Mesendoderm (in vitro differentiated cells): ENCODE measurements around the gene PTPRD.

Source experiments
- DNase-seq: peaks from one replicate; pipeline ENCODE4 v3.0.0; 2013
- H2AK5ac ChIP-seq: 2 replicates; pipeline ENCODE4 v1.6.1; 2013; ENCODE audit warnings: low read length, inconsistent platforms
- H2BK120ac ChIP-seq: 2 replicates; pipeline ENCODE4 v1.6.1; 2013; ENCODE audit warnings: low read depth, mild to moderate bottlenecking, low read length, moderate library complexity, mixed read lengths
- H2BK15ac ChIP-seq: replicated peaks from 2 replicates; pipeline ENCODE4 v1.6.1; 2013; ENCODE audit warnings: low read depth, mild to moderate bottlenecking, moderate library complexity
- H2BK5ac ChIP-seq: 2 replicates; pipeline ENCODE4 v1.6.1; 2013; ENCODE audit warnings: low read length, inconsistent platforms
- H3K18ac ChIP-seq: 2 replicates; pipeline ENCODE4 v1.6.1; 2013; ENCODE audit warnings: mild to moderate bottlenecking, low read length, mixed read lengths
- H3K23ac ChIP-seq: one replicate; pipeline ENCODE4 v1.6.1; 2013; ENCODE audit warnings: low read length
- H3K27ac ChIP-seq: 2 replicates; pipeline ENCODE4 v1.5.1; 2013; ENCODE audit warnings: low read depth, mild to moderate bottlenecking, inconsistent platforms, low read length, moderate library complexity
- H3K27me3 ChIP-seq: 2 replicates; pipeline ENCODE4 v1.6.1; 2013; ENCODE audit warnings: low read length, control low read depth, mild to moderate bottlenecking, inconsistent platforms; ENCODE audit not compliant: insufficient read depth, poor library complexity
- H3K36me3 ChIP-seq: 2 replicates; pipeline ENCODE4 v1.6.1; 2013; ENCODE audit warnings: low read length, inconsistent platforms; ENCODE audit not compliant: control insufficient read depth, insufficient read depth
- H3K4ac ChIP-seq: one replicate; pipeline ENCODE4 v1.6.1; 2013; ENCODE audit warnings: low read depth, mild to moderate bottlenecking, low read length, moderate library complexity
- H3K4me1 ChIP-seq: 2 replicates; pipeline ENCODE4 v1.6.1; 2013; ENCODE audit warnings: low read depth, low read length, inconsistent platforms; ENCODE audit not compliant: control insufficient read depth
- H3K4me2 ChIP-seq: 2 replicates; pipeline ENCODE4 v1.6.1; 2013; ENCODE audit warnings: low read length
- H3K4me3 ChIP-seq: 2 replicates; pipeline ENCODE4 v1.5.1; 2013; ENCODE audit warnings: mild to moderate bottlenecking, low read length
- H3K56ac ChIP-seq: one replicate; pipeline ENCODE4 v1.6.1; 2013; ENCODE audit warnings: low read length
- H3K79me1 ChIP-seq: 2 replicates; pipeline ENCODE4 v1.6.1; 2013; ENCODE audit warnings: low read length, inconsistent platforms
- H3K79me2 ChIP-seq: 2 replicates; pipeline ENCODE4 v1.6.1; 2013; ENCODE audit warnings: mild to moderate bottlenecking, low read length; ENCODE audit not compliant: control insufficient read depth, insufficient read depth
- H3K9ac ChIP-seq: 2 replicates; pipeline ENCODE4 v1.6.1; 2013; ENCODE audit warnings: low read length, inconsistent platforms
- H4K5ac ChIP-seq: one replicate; pipeline ENCODE4 v1.6.1; 2013; ENCODE audit warnings: low read length
- H4K8ac ChIP-seq: one replicate; pipeline ENCODE4 v1.6.1; 2013; ENCODE audit warnings: low read depth, mild to moderate bottlenecking, control low read depth, low read length, moderate library complexity
- WGBS: extraction: QIAGEN DNeasy Blood & Tissue Kit; methylation state at CpG from one replicate; pipeline ENCODE4 v1.1.7; 2013; ENCODE audit warnings: low lambda C conversion rate, missing lambda C conversion rate; ENCODE audit not compliant: insufficient coverage; ENCODE audit errors: extremely low coverage; 5-methylcytosine and 5-hydroxymethylcytosine counted together

PTPRD gene

DNA sequence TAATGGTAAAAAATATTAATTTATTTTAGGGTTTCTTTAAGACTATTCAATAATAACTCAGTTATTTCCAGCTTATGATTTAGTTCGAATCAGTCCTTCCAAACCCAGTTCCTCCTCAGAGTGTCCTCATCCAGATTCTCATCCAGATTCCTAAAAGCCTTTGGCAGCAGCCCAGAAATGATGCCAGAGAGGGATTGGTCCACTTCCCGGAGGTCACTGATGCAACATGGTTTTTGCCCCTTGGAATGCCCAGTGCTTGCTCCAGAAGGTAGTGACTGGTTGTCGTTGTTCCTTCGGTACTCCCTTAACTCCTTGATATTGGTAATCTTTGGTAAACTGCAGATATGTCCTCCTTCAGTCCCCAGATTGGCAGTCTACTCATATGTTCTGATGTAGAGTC, 2320.1 kb downstream of the PTPRD start:
- Histone ChIP-seq H2BK120ac (no peak overlapping the region), H3K56ac (no peak overlapping the region)
- no CpG with 5 or more reads among the region's 4 CpGs for WGBS

DNA sequence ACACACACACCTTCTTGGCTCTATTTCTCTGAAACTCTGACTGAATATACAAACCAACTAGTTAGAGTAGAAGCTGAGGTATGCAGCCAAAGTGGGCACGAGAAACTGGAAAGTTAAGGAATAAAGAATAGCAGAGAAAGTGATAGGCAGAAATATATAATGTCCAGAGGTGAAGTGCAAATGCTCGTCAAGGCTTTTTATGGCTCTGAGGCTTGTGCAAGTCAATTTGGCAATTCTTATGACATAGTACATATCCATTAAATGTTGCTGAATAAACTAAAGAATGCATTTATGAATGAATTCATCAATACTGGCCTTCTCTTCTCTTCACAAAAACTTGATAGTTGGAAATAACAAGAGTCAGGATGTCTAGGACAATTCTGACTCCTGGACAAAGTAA, 2323.1 kb downstream of the PTPRD start:
- no CpG with 5 or more reads among the region's 2 CpGs for WGBS
- Histone ChIP-seq H2BK120ac (no peak overlapping the region), H3K79me1 (no peaks in the 10 kb centered on the region), H3K4me2 (no peak overlapping the region), H3K56ac (no peak overlapping the region), H3K23ac (no peak overlapping the region), H3K27ac (no peak overlapping the region), H3K79me2 (no peaks in the 10 kb centered on the region), H3K4ac (no peak overlapping the region), H3K4me1 (peaks cover 3% of the 10 kb centered on the region), H4K8ac (no peak overlapping the region), H3K27me3 (no peaks in the 10 kb centered on the region), H3K9ac (no peak overlapping the region), H2BK15ac (no peak overlapping the region), H3K4me3 (no peak overlapping the region), H3K36me3 (no peaks in the 10 kb centered on the region), H3K18ac (no peak overlapping the region), H2BK5ac (no peak overlapping the region), H4K5ac (no peak overlapping the region), H2AK5ac (no peak overlapping the region)
- no peak for DNase-seq

More for the DNA sequence above, 2320.1 kb downstream of the PTPRD start:
- Histone ChIP-seq H4K8ac (no peak overlapping the region), H2AK5ac (no peak overlapping the region), H3K27me3 (no peaks in the 10 kb centered on the region), H2BK5ac (no peak overlapping the region), H3K27ac (no peak overlapping the region), H2BK15ac (no peak overlapping the region), H3K79me2 (no peaks in the 10 kb centered on the region), H3K4me1 (peaks cover 3% of the 10 kb centered on the region), H3K4ac (no peak overlapping the region), H3K18ac (no peak overlapping the region), H3K9ac (no peak overlapping the region), H3K4me2 (no peak overlapping the region), H3K79me1 (no peaks in the 10 kb centered on the region), H3K4me3 (no peak overlapping the region), H3K23ac (no peak overlapping the region), H3K36me3 (no peaks in the 10 kb centered on the region), H4K5ac (no peak overlapping the region)
- DNase-seq, result no peak

DNA sequence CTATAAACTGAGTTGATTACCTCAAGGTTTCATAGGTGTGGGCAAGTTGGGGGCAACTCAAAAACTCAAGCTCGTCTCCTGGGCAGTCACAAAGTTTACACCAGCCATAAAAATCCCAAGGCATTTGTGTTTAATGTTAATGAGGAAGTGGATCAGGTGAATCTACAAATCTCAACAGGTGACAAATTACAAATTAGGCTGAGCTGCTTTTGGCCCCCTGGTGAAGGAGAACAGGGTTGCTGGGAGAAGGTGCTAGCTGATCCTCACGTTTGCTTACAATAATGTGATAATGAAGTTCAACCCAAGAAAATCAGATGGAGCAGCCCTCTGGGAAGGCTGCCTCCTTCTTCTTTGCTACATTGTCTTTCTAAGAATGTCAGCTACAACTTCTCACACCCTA, 2324.8 kb downstream of the PTPRD start:
- Histone ChIP-seq H3K4ac (no peak overlapping the region), H4K5ac (no peak overlapping the region), H3K27ac (no peak overlapping the region), H3K9ac (no peak overlapping the region), H3K27me3 (no peaks in the 10 kb centered on the region), H2AK5ac (no peak overlapping the region), H3K4me3 (no peak overlapping the region), H3K36me3 (no peaks in the 10 kb centered on the region), H2BK15ac (no peak overlapping the region), H3K4me2 (no peak overlapping the region), H2BK120ac (no peak overlapping the region), H3K23ac (no peak overlapping the region), H3K79me2 (no peaks in the 10 kb centered on the region), H4K8ac (no peak overlapping the region), H3K79me1 (no peaks in the 10 kb centered on the region), H3K56ac (no peak overlapping the region), H2BK5ac (no peak overlapping the region), H3K4me1 (peaks cover 3% of the 10 kb centered on the region), H3K18ac (no peak overlapping the region)
- WGBS, result no CpG with 5 or more reads among the region's 2 CpGs
- peak; percentile 52 for DNase-seq

DNA sequence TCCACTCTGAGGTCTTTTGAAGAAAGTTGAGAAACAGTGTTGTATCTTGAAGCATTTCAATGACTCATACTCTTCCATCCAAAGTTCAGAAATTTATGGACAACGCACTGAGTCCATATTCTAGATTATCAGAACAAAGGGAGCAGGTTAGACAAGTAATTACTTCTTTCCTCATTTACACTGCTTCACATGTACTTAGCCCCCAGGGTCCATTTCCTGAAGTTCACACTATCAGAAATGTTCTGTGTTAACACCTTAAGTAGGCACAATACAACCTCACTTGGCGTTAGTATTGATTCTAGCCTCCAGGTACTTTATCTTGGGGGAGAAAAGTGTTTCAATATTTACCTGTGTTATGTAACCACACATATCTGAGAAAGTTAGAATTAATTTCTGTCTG, 2325.3 kb downstream of the PTPRD start:
- no peak overlapping the region for H2BK5ac ChIP-seq
- no peak overlapping the region for H3K4me2 ChIP-seq
- H3K27me3 ChIP-seq, result no peaks in the 10 kb centered on the region
- H3K4me3 ChIP-seq, result no peak overlapping the region
- H3K79me2 ChIP-seq, result no peaks in the 10 kb centered on the region
- peak overlapping the region; percentile 85 for H2BK15ac ChIP-seq
- no peaks in the 10 kb centered on the region for H3K79me1 ChIP-seq
- H3K4me1 ChIP-seq, result peaks cover 3% of the 10 kb centered on the region
- no peak overlapping the region for H3K4ac ChIP-seq
- H3K18ac ChIP-seq, result no peak overlapping the region
- no CpG with 5 or more reads among the region's 2 CpGs for WGBS
- H4K8ac ChIP-seq, result no peak overlapping the region
- DNase-seq, result no peak
- no peak overlapping the region for H3K56ac ChIP-seq
- H3K36me3 ChIP-seq, result no peaks in the 10 kb centered on the region
- no peak overlapping the region for H2BK120ac ChIP-seq
- H3K9ac ChIP-seq, result no peak overlapping the region
- no peak overlapping the region for H3K27ac ChIP-seq
- H2AK5ac ChIP-seq, result no peak overlapping the region
- H4K5ac ChIP-seq, result no peak overlapping the region
- no peak overlapping the region for H3K23ac ChIP-seq

DNA sequence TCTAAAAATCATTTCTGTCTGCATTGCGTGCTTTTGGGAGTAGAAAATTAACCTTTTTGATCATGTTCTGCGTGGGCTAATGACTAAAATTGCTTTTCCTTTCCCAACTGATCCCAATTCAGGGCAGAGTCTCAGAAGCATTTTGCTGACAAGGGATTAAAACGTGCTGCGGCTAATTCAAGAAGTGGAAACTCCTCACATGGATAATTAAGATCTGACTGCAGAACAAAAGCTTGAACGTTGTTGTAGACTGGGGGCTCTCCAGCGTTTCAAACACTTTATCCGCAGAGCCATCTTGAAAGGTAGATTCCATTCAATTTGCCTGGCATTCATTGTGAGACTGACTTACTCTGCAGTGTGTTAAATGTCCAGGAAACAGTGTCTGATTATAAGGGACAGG, 2327.9 kb downstream of the PTPRD start:
- H2BK15ac ChIP-seq, result no peak overlapping the region
- H3K23ac ChIP-seq, result no peak overlapping the region
- no peaks in the 10 kb centered on the region for H3K36me3 ChIP-seq
- no peak overlapping the region for H3K27ac ChIP-seq
- H4K8ac ChIP-seq, result no peak overlapping the region
- no peak overlapping the region for H3K4me2 ChIP-seq
- no peak for DNase-seq
- no peak overlapping the region for H2BK5ac ChIP-seq
- H3K18ac ChIP-seq, result no peak overlapping the region
- no peaks in the 10 kb centered on the region for H3K79me1 ChIP-seq
- H3K4ac ChIP-seq, result no peak overlapping the region
- no peaks in the 10 kb centered on the region for H3K79me2 ChIP-seq
- peaks cover 3% of the 10 kb centered on the region for H3K4me1 ChIP-seq
- no peak overlapping the region for H3K4me3 ChIP-seq
- no peak overlapping the region for H2BK120ac ChIP-seq
- H3K56ac ChIP-seq, result no peak overlapping the region
- H4K5ac ChIP-seq, result no peak overlapping the region
- no peak overlapping the region for H3K9ac ChIP-seq
- no peak overlapping the region for H2AK5ac ChIP-seq
- no peaks in the 10 kb centered on the region for H3K27me3 ChIP-seq
- no CpG with 5 or more reads among the region's 7 CpGs for WGBS

DNA sequence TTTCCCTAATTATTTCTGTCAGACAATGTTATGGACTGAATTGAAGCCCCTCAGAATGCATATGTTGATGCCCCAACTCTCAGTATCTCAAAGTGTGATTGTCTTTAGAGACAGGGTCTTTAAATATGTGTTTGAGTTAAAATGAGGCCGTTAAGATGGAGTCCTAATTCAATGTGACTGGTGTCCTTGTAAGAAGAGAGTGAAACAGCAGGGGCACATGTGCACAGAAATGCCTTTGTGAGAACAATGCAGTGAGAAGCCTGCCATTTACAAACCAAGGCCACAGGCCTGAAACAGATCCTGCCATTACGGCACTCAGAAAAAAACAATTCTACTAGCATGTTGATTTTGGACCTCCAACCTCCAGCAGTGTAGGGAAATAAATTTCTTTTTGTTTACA, 2330.3 kb downstream of the PTPRD start:
- Histone ChIP-seq H3K36me3 (no peaks in the 10 kb centered on the region), H3K4me3 (no peak overlapping the region), H2BK15ac (no peak overlapping the region), H3K4ac (no peak overlapping the region), H4K5ac (no peak overlapping the region), H3K56ac (no peak overlapping the region), H3K4me2 (no peak overlapping the region), H2AK5ac (no peak overlapping the region), H3K27me3 (no peaks in the 10 kb centered on the region), H2BK120ac (no peak overlapping the region), H3K23ac (no peak overlapping the region), H3K79me1 (no peaks in the 10 kb centered on the region), H3K4me1 (no peaks in the 10 kb centered on the region), H4K8ac (no peak overlapping the region), H3K79me2 (no peaks in the 10 kb centered on the region), H3K27ac (no peak overlapping the region), H2BK5ac (no peak overlapping the region), H3K18ac (no peak overlapping the region), H3K9ac (no peak overlapping the region)
- WGBS, result no CpG with 5 or more reads among the region's 2 CpGs
- DNase-seq, result no peak
